GM12875 (cell line): ENCODE data around the gene GLB1L.
"Not testable (repeated sequence)": the region's sequence is repeated elsewhere in the genome, so short reads cannot be mapped to it uniquely, and the experiment has no call there.

ENCODE experiments used
- H3K4me3 ChIP-seq: one replicate; pipeline ENCODE4 v1.5.1; 2011; ENCODE audit warnings: low read depth, low read length, control low read depth
- CTCF ChIP-seq: IDR thresholded peaks from 2 replicates; pipeline ENCODE4 v1.5.1; 2011; ENCODE audit warnings: low read depth, mild to moderate bottlenecking, control low read depth, inconsistent platforms, low read length, moderate library complexity, borderline replicate concordance; ENCODE audit not compliant: insufficient read depth

Gene GLB1L

GRCh38 chr2:219207884-219208740 is 37.1 kb downstream of the GLB1L start:
- TF ChIP-seq CTCF = no peak
- no peak overlapping the region for H3K4me3 ChIP-seq

GRCh38 chr2:219207134-219207883 is 37.9 kb downstream of the GLB1L start:
- peak overlapping the region; percentile 62 for H3K4me3 ChIP-seq
- no peak for TF ChIP-seq CTCF

GRCh38 chr2:219206328-219207133 is 38.7 kb downstream of the GLB1L start, which contains the start of gene ZFAND2B:
Gene ZFAND2B, plus strand, starts transcription at chr2:219206782. Its CDS starts 206 bp downstream, at chr2:219206988.
- TF ChIP-seq CTCF = peak; percentile 12; the same call in 1 of the 2 replicates
- peak within 1 kb of the TSS; percentile 62 for H3K4me3 ChIP-seq

GRCh38 chr2:219205981-219206327 is 39.3 kb downstream of the GLB1L start:
- H3K4me3 ChIP-seq = peak overlapping the region; percentile 62
- TF ChIP-seq CTCF = no peak

- TF ChIP-seq CTCF = no peak
- no peak overlapping the region for H3K4me3 ChIP-seq
Measured at GRCh38 chr2:219205165-219205538, 40.1 kb downstream of the GLB1L start.

- TF ChIP-seq CTCF = no peak
Measured at GRCh38 chr2:219204425-219205164, 40.6 kb downstream of the GLB1L start.

GRCh38 chr2:219201331-219201730 is 43.9 kb downstream of the GLB1L start:
- H3K4me3 ChIP-seq = not testable (repeated sequence)

More at GRCh38 chr2:219204425-219205164, 40.6 kb downstream of the GLB1L start:
- no peak overlapping the region for H3K4me3 ChIP-seq

- not testable (repeated sequence) for H3K4me3 ChIP-seq
Measured at GRCh38 chr2:219200502-219201326, 44.5 kb downstream of the GLB1L start.
